K562 (cell line): ENCODE results near the gene ERP29.

ENCODE experiments used
- CTCF ChIP-seq, 3 experiments: IDR thresholded peaks in 2 of 3; conservative IDR thresholded peaks in 1 of 3; 2 replicates each; pipeline ENCODE4 v1.5.1; 2011 to 2012; ENCODE audit warnings: low read length in 3 of 3, mild to moderate bottlenecking in 3 of 3, control low read depth in 2 of 3, improper control_type of control experiment in 1 of 3, inconsistent platforms in 1 of 3, low read depth in 1 of 3, mixed read lengths in 1 of 3, moderate library complexity in 1 of 3; ENCODE audit not compliant: insufficient read depth in 2 of 3
- NONO ChIP-seq, 2 experiments: fragments of 200-400 bp in 1 of 2; fragments of 450-650 bp in 1 of 2; formaldehyde crosslinking in 1 of 2; IDR thresholded peaks; 2 replicates each; pipeline ENCODE4 v1.6.1; 2017; ENCODE audit warnings: low read depth in 2 of 2, mild to moderate bottlenecking in 2 of 2, moderate library complexity in 2 of 2, low read length in 1 of 2
- ZBTB17 ChIP-seq: fragments of 450-650 bp; formaldehyde crosslinking; IDR thresholded peaks from 2 replicates; pipeline ENCODE4 v1.4.0; 2020; ENCODE audit warnings: mild to moderate bottlenecking
- TF ChIP-seq, protein P1 (sequence below): fragments of 450-650 bp; formaldehyde crosslinking; IDR thresholded peaks from 2 replicates; pipeline ENCODE4 v1.4.0; 2022; ENCODE audit warnings: missing genetic modification characterization
- TF ChIP-seq, protein P2 (sequence below): sonication (generic); formaldehyde crosslinking; IDR thresholded peaks from 2 replicates; pipeline ENCODE4 v1.8.0; 2022; ENCODE audit warnings: mild to moderate bottlenecking, missing genetic modification reagents

- no peak for TF ChIP-seq NONO (IDR thresholded peaks at IDR 0.05; ENCODE audit: low read depth in 2 of 2, low read length in 1 of 2)
- TF ChIP-seq, protein P1, sequence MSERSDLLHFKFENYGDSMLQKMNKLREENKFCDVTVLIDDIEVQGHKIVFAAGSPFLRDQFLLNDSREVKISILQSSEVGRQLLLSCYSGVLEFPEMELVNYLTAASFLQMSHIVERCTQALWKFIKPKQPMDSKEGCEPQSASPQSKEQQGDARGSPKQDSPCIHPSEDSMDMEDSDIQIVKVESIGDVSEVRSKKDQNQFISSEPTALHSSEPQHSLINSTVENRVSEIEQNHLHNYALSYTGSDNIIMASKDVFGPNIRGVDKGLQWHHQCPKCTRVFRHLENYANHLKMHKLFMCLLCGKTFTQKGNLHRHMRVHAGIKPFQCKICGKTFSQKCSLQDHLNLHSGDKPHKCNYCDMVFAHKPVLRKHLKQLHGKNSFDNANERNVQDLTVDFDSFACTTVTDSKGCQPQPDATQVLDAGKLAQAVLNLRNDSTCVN (CRISPR knock-in tag), result no peak
- TF ChIP-seq, protein P2, sequence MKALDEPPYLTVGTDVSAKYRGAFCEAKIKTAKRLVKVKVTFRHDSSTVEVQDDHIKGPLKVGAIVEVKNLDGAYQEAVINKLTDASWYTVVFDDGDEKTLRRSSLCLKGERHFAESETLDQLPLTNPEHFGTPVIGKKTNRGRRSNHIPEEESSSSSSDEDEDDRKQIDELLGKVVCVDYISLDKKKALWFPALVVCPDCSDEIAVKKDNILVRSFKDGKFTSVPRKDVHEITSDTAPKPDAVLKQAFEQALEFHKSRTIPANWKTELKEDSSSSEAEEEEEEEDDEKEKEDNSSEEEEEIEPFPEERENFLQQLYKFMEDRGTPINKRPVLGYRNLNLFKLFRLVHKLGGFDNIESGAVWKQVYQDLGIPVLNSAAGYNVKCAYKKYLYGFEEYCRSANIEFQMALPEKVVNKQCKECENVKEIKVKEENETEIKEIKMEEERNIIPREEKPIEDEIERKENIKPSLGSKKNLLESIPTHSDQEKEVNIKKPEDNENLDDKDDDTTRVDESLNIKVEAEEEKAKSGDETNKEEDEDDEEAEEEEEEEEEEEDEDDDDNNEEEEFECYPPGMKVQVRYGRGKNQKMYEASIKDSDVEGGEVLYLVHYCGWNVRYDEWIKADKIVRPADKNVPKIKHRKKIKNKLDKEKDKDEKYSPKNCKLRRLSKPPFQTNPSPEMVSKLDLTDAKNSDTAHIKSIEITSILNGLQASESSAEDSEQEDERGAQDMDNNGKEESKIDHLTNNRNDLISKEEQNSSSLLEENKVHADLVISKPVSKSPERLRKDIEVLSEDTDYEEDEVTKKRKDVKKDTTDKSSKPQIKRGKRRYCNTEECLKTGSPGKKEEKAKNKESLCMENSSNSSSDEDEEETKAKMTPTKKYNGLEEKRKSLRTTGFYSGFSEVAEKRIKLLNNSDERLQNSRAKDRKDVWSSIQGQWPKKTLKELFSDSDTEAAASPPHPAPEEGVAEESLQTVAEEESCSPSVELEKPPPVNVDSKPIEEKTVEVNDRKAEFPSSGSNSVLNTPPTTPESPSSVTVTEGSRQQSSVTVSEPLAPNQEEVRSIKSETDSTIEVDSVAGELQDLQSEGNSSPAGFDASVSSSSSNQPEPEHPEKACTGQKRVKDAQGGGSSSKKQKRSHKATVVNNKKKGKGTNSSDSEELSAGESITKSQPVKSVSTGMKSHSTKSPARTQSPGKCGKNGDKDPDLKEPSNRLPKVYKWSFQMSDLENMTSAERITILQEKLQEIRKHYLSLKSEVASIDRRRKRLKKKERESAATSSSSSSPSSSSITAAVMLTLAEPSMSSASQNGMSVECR (CRISPR knock-in tag), result no peak
- no peak for TF ChIP-seq ZBTB17
- no peak for TF ChIP-seq CTCF (IDR thresholded peaks at IDR 0.05 in 2 of 3, conservative IDR thresholded peaks at IDR 0.05 in 1 of 3; ENCODE audit: insufficient read depth in 2 of 3, low read depth in 1 of 3, low read length in 3 of 3)
Observed at GRCh38 chr12:111992464-111992863, 20.8 kb upstream of the ERP29 start.
